GM18873 (cell line): ENCODE measurements around the gene TIMM8A.
"Not testable (repeated sequence)": the region's sequence is repeated elsewhere in the genome, so short reads cannot be mapped to it uniquely, and the experiment has no call there.

Experiments
- ATAC-seq: cut with Tn5 transposase; IDR thresholded peaks from one replicate; pipeline ENCODE4 v1.9.1; 2021; ENCODE audit warnings: mild to moderate bottlenecking, moderate library complexity, moderate number of reproducible peaks; ENCODE audit not compliant: unreplicated experiment, low FRiP score

TIMM8A gene

GRCh38 chrX:101360390-101360789 is 11.8 kb upstream of the TIMM8A start:
- no peak for ATAC-seq

- no peak for ATAC-seq
Measured at GRCh38 chrX:101359966-101360365, 11.4 kb upstream of the TIMM8A start.

- ATAC-seq: no peak
Measured at GRCh38 chrX:101357166-101357795, 8.7 kb upstream of the TIMM8A start.

GRCh38 chrX:101349193-101349562 is 636 bp upstream of the TIMM8A start:
- ATAC-seq: no peak

GRCh38 chrX:101347859-101348451 is 587 bp downstream of the TIMM8A start:
- ATAC-seq: no peak

GRCh38 chrX:101337776-101338271 is 10.7 kb downstream of the TIMM8A start:
- ATAC-seq: no peak

GRCh38 chrX:101334310-101334709 is 14.2 kb downstream of the TIMM8A start:
- ATAC-seq: not testable (repeated sequence)

- not testable (repeated sequence) for ATAC-seq
Measured at GRCh38 chrX:101326600-101326999, 21.9 kb downstream of the TIMM8A start.

GRCh38 chrX:101303790-101304189 is 44.8 kb downstream of the TIMM8A start:
- ATAC-seq: no peak
